B cell (primary cell): ENCODE data around the gene RAX2. TPM values are rescaled to one million over a fixed set of nuclear protein-coding genes. Genes with fewer than 3 reads are reported as not detected.

Source experiments
- ATAC-seq: fragments of 200-7000 bp; cut with Tn5 transposase; one replicate; pipeline ENCODE4 v1.10.0; 2021; ENCODE audit warnings: low read depth, mild to moderate bottlenecking, moderate number of reproducible peaks, moderate library complexity
- CTCF ChIA-PET: fragments of 350-600 bp; sonication (Branson Sonifier 250); formaldehyde crosslinking; loops from one replicate; lab custom pipeline; 2021; ENCODE audit warnings: antibody characterized with exemption, inconsistent platforms; lab: Charles Lee
- POLR2A ChIA-PET: fragments of 350-600 bp; sonication (Branson Sonifier 250); formaldehyde crosslinking; loops from one replicate; lab custom pipeline; 2021; ENCODE audit warnings: antibody characterized with exemption; lab: Charles Lee
- DNase-seq: peaks from one replicate; pipeline ENCODE4 v3.0.0; 2013
- H2AFZ ChIP-seq: 2 replicates; pipeline ENCODE4 v1.6.1; 2012; ENCODE audit warnings: mild to moderate bottlenecking, low read depth, low read length; ENCODE audit not compliant: insufficient read depth, poor library complexity, severe bottlenecking
- H3K27ac ChIP-seq, 2 donors: 1 replicate in 1 of 2; 2 replicates in 1 of 2; pipeline ENCODE4 v1.5.1; 2012 to 2013; ENCODE audit warnings: low read length in 2 of 2, mild to moderate bottlenecking in 2 of 2, moderate library complexity in 1 of 2
- H3K27me3 ChIP-seq, 4 experiments: fragments of 200-600 bp in 1 of 4; sonication (generic) in 1 of 4; replicated peaks in 1 of 4; 1 replicate in 2 of 4; 2 replicates in 2 of 4; pipeline versions ENCODE4 v1.6.1 to v1.7.0; 2013 to 2016; ENCODE audit warnings: low read length in 3 of 4, mild to moderate bottlenecking in 2 of 4, mixed read lengths in 1 of 4, moderate library complexity in 1 of 4; ENCODE audit not compliant: insufficient read depth in 4 of 4, control insufficient read depth in 3 of 4; ENCODE audit errors: control extremely low read depth in 1 of 4
- H3K36me3 ChIP-seq, 2 experiments: replicated peaks in 1 of 2; 1 replicate in 1 of 2; 2 replicates in 1 of 2; pipeline versions ENCODE4 v1.6.1 to v1.7.1; 2013; ENCODE audit warnings: low read length in 1 of 2; ENCODE audit not compliant: insufficient read depth in 2 of 2, control insufficient read depth in 1 of 2; ENCODE audit errors: control extremely low read depth in 1 of 2, extremely low read depth in 1 of 2
- H3K4me1 ChIP-seq, 2 donors: fragments of 200-600 bp in 1 of 2; sonication (generic) in 1 of 2; 1 replicate in 1 of 2; 2 replicates in 1 of 2; pipeline versions ENCODE4 v1.5.1 to v1.6.1; 2013 to 2017; ENCODE audit warnings: low read length in 2 of 2; ENCODE audit not compliant: control insufficient read depth in 2 of 2, insufficient read depth in 2 of 2
- H3K4me2 ChIP-seq: replicated peaks from 2 replicates; pipeline ENCODE3; 2012; ENCODE audit warnings: mild to moderate bottlenecking, low read depth, low read length; ENCODE audit not compliant: poor library complexity, severe bottlenecking
- H3K4me3 ChIP-seq, 5 experiments: fragments of 200-600 bp in 1 of 5; sonication (generic) in 1 of 5; 1 replicate in 3 of 5; 2 replicates in 2 of 5; pipeline versions ENCODE4 v1.5.1 to v1.7.0; 2011 to 2016; ENCODE audit warnings: low read length in 4 of 5, mild to moderate bottlenecking in 4 of 5, low read depth in 2 of 5, control low read depth in 1 of 5, moderate library complexity in 1 of 5; ENCODE audit not compliant: insufficient read depth in 1 of 5; ENCODE audit errors: control extremely low read depth in 1 of 5, extremely low read depth in 1 of 5
- H3K79me2 ChIP-seq: fragments of 200-600 bp; sonication (generic); one replicate; pipeline ENCODE4 v1.6.0; 2016; ENCODE audit warnings: low read length; ENCODE audit not compliant: control insufficient read depth, insufficient read depth
- H3K9ac ChIP-seq: fragments of 200-600 bp; sonication (generic); 2 replicates; pipeline ENCODE4 v1.6.1; 2017; ENCODE audit warnings: mild to moderate bottlenecking, low read length, moderate library complexity
- H3K9me3 ChIP-seq, 3 donors: one replicate each; pipeline versions ENCODE4 v1.6.1 to v1.7.1; 2013; ENCODE audit warnings: low read length in 2 of 3; ENCODE audit not compliant: control insufficient read depth in 2 of 3, insufficient read depth in 1 of 3; ENCODE audit errors: control extremely low read depth in 1 of 3
- H4K20me1 ChIP-seq: 2 replicates; pipeline ENCODE4 v1.6.0; 2012; ENCODE audit warnings: mild to moderate bottlenecking, low read length; ENCODE audit not compliant: insufficient read depth, control insufficient read depth, poor library complexity, severe bottlenecking
- H3K27ac Mint-ChIP-seq: one replicate; pipeline ENCODE4 v1.8.0; 2021; ENCODE audit warnings: mixed read lengths
- H3K27me3 Mint-ChIP-seq: one replicate; pipeline ENCODE4 v1.8.0; 2021; ENCODE audit warnings: mixed read lengths
- H3K4me1 Mint-ChIP-seq: one replicate; pipeline ENCODE4 v1.8.0; 2021; ENCODE audit warnings: mixed read lengths
- H3K4me3 Mint-ChIP-seq: one replicate; pipeline ENCODE4 v1.8.0; 2021; ENCODE audit warnings: mixed read lengths
- H3K9me3 Mint-ChIP-seq: one replicate; pipeline ENCODE4 v1.8.0; 2022; ENCODE audit warnings: mixed read lengths; ENCODE audit not compliant: insufficient read depth
- CTCF ChIP-seq: fragments of 200-600 bp; IDR thresholded peaks from one replicate; pipeline ENCODE4 v1.8.0; 2022; ENCODE audit warnings: antibody characterized with exemption, mild to moderate bottlenecking
- EZH2 ChIP-seq: IDR thresholded peaks from 2 replicates; pipeline ENCODE4 v1.6.1; 2012; ENCODE audit warnings: borderline replicate concordance, low read depth, mild to moderate bottlenecking, moderate library complexity, low read length; ENCODE audit not compliant: insufficient read depth, poor library complexity, severe bottlenecking
- WGBS: methylation state at CpG from one replicate; pipeline ENCODE4 v1.1.5; 2013; ENCODE audit warnings: missing lambda C conversion rate; ENCODE audit not compliant: insufficient coverage; 5-methylcytosine and 5-hydroxymethylcytosine counted together
- intact Hi-C: fragments of 100-400 bp; cut with micrococcal nuclease; formaldehyde crosslinking; loops from one replicate; pipeline ENCODE4 v1.10.0; 2022
- polyA plus RNA-seq: library from polyadenylated mRNA; depleted of rRNA; stranded (reverse); fragments of >200 nt; gene quantifications from 2 replicates; pipeline ENCODE4 v1.2.3, GENCODE V29; 2012
- total RNA-seq, 2 donors: library from RNA; stranded (reverse); fragments of 120-200 nt in 1 of 2; gene quantifications; 1 replicate in 1 of 2; 2 replicates in 1 of 2; pipeline versions ENCODE4 v1.2.3 to v1.2.4, GENCODE V29; 2013 to 2022

The RAX2 gene
- total and polyA plus RNA-seq, 2 donors (not counting 1 experiment from before 2014, with no cell fraction given): not detected

- H3K36me3 ChIP-seq: peaks cover 1 to 10% of the 10 kb centered on the region in 2 experiments
Observed at GRCh38 chr19:3745363-3746045, 26.5 kb downstream of the RAX2 start.

More at GRCh38 chr19:3745363-3746045, 26.5 kb downstream of the RAX2 start:
- H2AFZ ChIP-seq: no peak overlapping the region
- ATAC-seq: no peak
- CTCF ChIA-PET: no interaction called here
- WGBS: 99% methylated on average over 6 of the region's 8 CpGs
- no peak for DNase-seq
- no peaks in the 10 kb centered on the region for H3K9me3 Mint-ChIP-seq
- H3K4me2 ChIP-seq: no peak overlapping the region
- peaks cover 6% of the 10 kb centered on the region for H4K20me1 ChIP-seq
- no peak overlapping the region for H3K27ac Mint-ChIP-seq
- H3K27me3 ChIP-seq: no peaks in the 10 kb centered on the region
- no peaks in the 10 kb centered on the region for H3K79me2 ChIP-seq
- H3K4me1 ChIP-seq: no peaks in the 10 kb centered on the region
- no peak overlapping the region for H3K4me3 ChIP-seq
- H3K27me3 Mint-ChIP-seq: no peaks in the 10 kb centered on the region
- no peak overlapping the region for H3K4me3 Mint-ChIP-seq
- TF ChIP-seq EZH2: no peak
- TF ChIP-seq CTCF: no peak
- H3K4me1 Mint-ChIP-seq: no peaks in the 10 kb centered on the region
- POLR2A ChIA-PET: no interaction called here
- no peak overlapping the region for H3K9ac ChIP-seq
- peaks cover 0 to 6% (median 0%) of the 10 kb centered on the region in 3 donors for H3K9me3 ChIP-seq
- intact Hi-C loops: no loop called here
- H3K27ac ChIP-seq: no peak overlapping the region
